Central memory CD4-positive, alpha-beta T cell (primary cell): Measurements from ENCODE around the gene IQGAP3.
A peak's percentile ranks its signal among the peaks of the same experiment; 100 is the strongest.
"Not testable (repeated sequence)": the region's sequence is repeated elsewhere in the genome, so short reads cannot be mapped to it uniquely, and the experiment has no call there.

Experiments used
- DNase-seq: peaks from one replicate; pipeline ENCODE4 v3.0.0; 2022

IQGAP3 gene

GRCh38 chr1:156594190-156594589, 21.8 kb upstream of the IQGAP3 start:
- DNase-seq = no peak

DNA sequence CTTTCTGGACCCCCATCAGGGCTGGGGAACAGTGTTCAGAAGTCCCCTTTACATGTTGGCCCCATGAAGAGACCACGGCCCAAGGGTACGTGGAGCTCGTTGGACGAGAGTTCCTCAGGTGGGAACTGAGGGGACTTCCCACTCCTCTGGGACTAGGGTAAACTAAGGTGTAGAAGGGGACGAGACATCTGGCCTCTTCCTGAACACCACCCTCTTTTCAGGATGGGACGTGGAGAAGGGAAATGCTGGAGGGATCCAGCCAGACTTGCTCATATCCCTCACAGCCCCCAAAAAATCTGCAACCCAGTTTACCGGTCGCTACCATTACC, 21.3 kb upstream of the IQGAP3 start:
- no peak for DNase-seq

GRCh38 chr1:156592910-156593660, 20.7 kb upstream of the IQGAP3 start:
- DNase-seq = no peak

- DNase-seq = no peak
Measured at GRCh38 chr1:156592158-156592909, 20.0 kb upstream of the IQGAP3 start.

DNA sequence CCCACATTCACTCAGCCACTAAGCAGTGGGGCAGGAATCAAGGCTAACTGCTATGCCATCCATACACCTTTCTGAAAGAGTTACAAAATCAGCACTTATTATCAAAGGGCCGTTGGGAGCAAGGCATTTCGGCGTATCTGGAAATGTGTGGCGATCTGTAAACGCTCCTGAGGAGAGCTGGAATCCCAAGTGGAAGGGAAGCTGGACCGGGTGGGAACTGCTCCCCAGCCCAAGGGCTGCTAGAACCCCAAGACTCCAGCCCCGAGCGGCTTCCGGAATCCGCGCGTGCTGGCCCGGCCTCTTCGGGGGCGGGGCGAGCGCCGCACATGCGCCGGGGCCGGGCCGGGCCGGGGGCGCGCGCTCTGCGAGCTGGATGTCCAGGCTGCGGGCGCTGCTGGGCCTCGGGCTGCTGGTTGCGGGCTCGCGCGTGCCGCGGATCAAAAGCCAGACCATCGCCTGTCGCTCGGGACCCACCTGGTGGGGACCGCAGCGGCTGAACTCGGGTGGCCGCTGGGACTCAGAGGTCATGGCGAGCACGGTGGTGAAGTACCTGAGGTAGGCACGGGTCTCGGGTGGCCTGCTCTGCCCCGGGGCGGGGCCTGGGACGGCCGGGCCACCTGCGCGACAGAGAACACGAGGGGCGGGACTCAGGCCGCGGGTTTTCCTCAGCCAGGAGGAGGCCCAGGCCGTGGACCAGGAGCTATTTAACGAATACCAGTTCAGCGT, 19.2 kb upstream of the IQGAP3 start, which contains the start of gene NAXE:
Gene NAXE (plus strand): TSS at position 345 of the 726 bp plus-strand sequence. CDS start 29 bp downstream, at position 374.
- peak; percentile 60 for DNase-seq

GRCh38 chr1:156591181-156591431, 18.7 kb upstream of the IQGAP3 start:
- DNase-seq = no peak

DNA sequence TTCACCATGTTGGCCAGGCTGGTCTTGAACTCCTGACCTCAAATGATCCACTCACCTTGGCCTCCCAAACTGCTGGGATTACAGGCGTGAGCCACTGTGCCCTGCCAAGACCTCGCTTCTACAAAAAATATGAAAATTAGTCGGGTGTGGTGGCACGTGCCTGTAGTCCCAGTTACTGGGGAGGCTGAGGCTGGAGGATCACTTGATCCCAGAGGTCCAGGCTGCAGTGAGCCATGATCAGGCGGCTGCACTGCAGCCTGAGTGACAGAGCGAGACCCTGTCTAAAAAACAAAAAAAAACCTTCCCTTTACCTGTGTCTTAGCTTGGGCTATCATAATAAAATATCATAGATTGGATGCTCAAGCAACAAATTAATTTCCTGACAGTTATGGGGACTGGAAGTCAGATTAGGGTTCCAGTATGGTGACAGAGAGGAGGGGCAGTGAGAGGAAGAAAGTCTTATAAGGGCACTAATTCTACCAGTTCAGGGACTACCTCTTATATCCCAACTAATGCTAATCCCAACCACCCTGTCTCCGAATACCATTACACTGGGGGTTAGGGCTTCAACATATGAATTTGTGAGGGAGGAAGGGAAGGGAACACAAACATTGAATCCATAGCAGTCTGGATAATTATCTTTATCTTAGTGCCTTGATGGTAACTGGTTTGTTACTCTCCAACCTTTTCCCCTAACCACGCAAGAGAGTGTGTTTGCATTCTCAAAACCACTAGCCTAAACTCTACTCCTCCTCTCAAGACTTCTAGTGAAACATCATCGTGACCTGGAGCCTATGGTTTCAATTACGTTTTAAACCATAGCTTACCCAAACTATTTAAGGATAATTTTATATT, 18.2 kb upstream of the IQGAP3 start:
- DNase-seq = no peak

- DNase-seq = no peak
Measured at GRCh38 chr1:156589546-156589945, 17.2 kb upstream of the IQGAP3 start.

GRCh38 chr1:156587927-156588326, 15.6 kb upstream of the IQGAP3 start:
- DNase-seq = not testable (repeated sequence)

DNA sequence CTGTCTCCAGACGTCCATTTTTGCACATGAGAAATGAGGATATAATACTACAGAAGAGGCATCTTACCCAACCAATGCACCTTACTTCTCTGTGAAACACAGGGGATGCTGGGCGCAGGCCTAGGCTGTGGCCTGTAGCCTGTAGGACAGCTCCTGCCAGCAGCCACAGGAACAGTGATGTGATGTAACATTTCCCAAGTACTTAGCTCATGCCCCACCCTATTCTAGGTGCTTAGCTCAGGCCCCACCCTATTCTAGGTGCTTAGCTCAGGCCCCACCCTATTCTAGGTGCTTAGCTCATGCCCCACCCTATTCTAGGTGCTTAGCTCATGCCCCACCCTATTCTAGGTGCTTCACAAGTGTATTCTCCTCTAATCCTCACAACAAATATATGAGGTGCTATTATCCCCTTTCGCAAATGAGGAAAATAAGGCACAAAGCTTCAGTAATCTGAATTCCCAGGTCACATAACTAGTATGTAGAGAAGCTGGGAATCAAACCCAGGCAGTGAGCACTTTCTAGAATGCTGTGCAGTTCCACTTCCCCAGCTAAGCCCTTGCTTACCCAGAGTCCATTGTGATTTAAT, 14.6 kb upstream of the IQGAP3 start:
- no peak for DNase-seq

DNA sequence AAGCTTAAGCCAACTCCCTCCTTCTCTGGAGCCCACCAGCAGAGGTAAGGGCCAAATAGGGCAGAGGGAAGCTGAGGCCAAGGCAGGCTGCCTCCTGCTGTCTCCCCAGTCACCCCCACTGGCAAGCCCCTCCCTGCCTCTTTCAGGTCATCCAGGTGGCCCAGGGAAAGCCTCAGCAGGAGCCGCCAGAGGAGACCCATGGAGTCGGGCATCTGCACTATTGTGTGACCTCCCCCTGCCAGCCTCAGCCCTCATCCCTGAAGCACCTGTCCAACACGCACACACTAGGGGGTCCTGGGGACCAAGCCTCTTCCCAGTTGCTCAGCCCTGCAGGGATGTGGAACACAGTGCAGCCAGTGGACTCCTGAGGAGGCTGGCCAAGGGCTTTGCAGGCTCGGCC, 14.0 kb upstream of the IQGAP3 start:
- no peak for DNase-seq

DNA sequence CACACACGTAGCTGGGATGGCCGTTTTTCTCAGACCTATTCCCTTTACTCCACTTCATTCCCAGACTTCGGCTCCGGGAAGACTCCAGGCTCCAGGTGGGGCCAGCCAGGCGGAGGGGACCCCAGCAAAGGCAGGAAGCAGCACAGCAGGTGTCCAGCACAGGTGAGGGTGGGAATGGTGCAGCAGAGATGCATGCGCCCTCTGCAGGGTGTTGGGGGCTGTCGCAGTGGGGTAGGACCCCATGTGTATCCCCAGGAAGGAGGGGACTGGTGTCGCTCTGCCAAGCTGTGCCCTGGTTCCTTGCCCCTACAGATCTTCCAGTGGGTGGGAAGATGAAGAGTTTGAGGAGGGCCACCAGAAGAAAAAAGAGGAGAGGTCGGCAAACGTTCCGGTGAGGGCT, 12.4 kb upstream of the IQGAP3 start:
- no peak for DNase-seq

DNA sequence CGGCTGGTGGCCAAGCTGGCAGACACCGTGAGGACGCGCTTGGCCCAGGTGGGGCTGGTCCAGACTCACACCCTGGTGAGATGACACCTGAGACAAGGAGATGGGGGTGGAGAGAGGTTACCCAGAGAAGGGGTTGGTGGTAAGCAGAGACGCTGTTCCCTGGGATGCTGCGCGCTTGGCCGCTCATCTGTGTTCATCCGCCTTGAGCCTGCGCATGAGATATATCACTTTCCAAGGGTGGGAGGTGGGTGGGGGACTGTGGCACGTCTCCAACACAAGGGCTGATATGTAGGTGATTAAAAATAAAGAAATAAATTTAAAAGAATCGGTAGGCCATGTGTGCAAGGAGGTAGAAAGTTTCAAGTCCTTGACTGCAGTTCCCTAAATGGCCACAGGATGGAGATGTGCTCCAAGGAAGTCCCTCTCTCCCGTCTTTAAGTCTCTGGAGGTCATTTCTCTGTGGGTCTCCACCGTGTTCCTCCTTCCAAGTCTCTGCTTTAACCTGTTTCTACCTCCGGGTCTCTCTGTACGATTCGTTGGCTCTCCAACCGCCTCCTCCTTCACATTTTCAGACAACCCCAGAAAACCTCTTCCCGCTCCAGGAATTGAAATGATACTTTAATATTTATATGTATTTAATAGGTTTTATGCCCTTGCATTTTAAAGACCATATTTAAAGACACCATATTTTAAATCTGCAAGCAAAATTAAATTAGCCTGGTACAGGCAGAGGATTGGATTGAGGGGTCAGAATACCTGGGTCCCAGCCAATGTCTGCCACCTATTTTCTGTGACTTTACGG, 11.7 kb upstream of the IQGAP3 start:
- peak; percentile 63 for DNase-seq

DNA sequence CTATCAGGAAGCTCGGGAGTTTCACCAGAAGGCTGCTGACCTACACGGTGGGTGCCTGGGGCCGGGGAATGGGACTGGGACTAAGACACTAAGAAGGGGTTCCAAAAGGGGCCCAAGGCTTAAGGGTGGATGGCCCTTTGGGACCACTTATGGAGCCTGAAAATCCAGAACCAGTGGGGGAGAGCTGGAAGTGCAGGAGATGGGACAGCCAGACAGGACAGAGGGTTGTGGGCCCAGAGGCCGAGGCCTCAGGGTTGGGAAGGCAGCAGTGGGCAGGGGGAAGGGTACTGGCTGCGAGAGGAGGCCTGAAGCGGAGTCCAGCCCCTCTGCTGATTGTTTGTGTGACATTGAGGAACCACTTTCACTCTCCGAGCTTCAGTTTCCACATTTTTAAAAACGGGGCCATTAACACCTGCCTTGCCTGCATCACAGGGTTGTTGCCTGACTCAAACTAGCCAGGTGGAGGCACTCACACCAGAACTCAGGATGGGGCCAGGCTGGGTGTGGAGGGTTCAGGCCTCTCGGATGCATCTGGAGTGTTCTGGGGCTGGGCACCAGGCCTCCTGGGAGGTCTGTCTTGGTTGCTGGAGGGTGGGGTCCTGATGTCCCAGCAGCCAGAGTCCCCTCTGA, 10.1 kb upstream of the IQGAP3 start:
- DNase-seq = no peak

DNA sequence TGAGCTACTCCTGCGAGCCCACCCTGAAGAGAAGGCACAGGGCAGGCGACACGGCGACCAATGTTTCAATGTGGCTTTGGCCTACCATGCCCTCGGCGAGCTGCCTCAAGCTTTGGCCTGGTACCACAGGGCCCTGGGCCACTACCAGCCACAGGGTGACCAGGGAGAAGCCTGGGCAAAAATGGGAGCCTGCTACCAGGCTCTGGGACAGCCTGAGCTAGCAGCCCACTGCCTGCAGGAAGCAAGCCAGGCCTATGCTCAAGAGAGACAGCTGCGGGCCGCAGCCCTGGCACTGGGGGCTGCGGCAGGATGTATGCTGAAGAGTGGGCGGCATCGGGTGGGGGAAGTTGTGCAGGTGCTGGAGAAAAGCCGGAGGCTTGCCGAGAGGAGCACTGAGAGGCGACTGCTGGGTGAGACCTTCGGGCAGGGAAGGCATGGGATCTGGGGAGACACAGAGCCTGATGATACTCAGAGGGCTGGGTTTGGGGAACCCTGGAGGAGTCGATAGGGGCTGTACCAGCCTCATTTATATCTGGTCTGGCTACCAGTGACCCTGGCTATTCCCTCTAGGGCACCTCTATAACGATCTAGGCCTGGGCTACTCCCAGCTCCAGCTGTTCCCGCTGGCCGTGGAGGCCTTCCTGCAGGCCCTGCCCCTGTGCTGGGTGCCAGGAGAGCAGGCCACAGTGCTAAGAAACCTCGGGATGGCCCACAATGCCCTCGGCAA, 9.5 kb upstream of the IQGAP3 start:
- DNase-seq = no peak

DNA sequence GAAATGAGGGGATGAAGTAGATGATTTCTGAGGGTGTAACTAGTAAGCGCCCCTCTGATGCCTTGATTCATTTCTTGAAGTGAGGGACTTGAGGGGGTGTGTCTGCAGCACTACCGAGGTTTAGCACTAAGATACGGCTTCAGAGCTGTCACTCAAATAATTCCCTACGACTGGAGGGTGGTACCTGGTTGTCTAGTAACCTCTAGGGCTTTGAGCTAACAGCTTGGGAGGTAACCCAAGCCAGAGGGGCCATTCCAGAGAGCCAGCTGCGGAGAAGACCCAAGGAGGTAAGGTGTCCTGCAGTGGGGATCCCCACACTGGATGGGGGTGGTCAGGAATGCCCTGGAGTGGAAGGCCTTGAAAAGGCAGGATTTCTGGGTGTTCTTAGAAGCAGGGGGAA, 7.1 kb upstream of the IQGAP3 start, which contains the start of gene TTC24:
Gene TTC24 (plus strand): TSS at position 252 of the 400 bp plus-strand sequence. CDS start 1,642 bp downstream, outside the sequence.
- DNase-seq = no peak

DNA sequence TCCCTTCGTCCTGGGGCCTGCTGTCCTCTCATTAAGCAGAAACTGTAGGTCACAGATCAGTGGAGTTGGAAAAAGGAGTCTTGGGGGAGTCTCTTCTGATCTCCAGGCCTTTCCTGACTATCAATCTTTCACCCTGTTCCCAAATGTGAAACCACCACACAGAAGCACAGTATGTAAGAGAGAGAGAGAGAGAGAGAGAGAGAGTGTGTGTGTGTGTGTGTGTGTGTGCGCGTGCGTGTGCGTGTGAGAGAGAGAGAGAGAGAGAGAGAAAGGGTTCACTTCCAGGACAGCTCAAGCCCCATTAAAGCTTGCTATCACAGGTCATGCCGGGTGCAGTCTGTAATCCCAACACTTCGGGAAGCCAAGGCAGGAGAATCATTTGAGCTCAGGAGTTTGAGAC, 5.7 kb upstream of the IQGAP3 start:
- DNase-seq = no peak

- no peak for DNase-seq
Measured at GRCh38 chr1:156577550-156577949, 5.2 kb upstream of the IQGAP3 start.

DNA sequence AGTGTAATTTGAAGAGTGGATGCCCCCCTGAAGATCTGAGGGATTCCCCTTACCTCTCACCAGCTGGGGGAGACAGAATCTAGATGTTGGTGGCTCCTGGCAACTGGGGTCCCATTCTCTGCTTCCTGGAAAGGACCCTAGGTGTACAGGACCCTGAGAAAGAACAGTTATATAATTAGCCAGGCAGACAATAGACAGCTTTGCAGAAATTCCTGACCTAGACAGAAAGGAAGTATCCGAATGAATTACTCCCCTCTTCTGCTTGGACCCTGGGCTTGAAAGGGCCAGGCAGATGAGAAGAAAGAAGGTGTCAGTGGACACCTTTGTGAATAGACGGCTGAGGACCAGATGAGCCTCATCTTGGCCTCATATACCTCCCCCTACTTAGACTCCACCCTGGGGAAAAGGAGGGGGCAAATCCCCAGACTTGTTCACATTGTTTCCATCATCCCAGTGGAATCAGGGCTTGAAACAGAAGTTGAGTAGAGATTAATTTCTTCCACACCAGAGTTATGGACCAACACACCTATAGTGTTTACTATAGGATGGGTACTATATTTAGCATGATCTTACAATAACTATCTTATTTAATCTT, 1.8 kb upstream of the IQGAP3 start:
- no peak for DNase-seq

DNA sequence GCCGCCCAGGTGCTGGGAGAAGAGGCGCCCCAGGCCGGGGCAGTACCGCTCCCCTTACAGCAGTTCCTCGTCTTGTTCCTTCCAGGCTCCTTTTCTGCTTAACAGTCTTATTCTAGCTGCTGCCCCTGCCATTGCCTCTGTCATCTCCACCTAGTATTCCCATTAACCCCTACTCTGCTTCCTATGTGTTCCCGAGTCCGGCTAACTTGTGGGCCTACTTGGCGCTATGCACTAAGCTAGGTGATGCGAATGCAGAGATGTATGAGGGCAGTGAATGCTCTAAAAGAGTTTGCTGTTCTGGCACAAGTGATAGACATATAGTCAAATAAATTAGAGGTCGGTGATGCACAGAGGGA, 276 bp upstream of the IQGAP3 start:
- DNase-seq = no peak
